ENCODE results near the gene OXNAD1. TPM values are rescaled to one million over a fixed set of nuclear protein-coding genes. Genes with fewer than 3 reads are reported as not detected.

The OXNAD1 gene, protein sequence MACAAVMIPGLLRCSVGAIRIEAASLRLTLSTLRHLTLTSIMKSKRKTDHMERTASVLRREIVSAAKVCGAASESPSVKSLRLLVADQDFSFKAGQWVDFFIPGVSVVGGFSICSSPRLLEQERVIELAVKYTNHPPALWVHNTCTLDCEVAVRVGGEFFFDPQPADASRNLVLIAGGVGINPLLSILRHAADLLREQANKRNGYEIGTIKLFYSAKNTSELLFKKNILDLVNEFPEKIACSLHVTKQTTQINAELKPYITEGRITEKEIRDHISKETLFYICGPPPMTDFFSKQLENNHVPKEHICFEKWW
- 7.4 and 10.8 TPM in 2 replicates for total RNA-seq

DNA sequence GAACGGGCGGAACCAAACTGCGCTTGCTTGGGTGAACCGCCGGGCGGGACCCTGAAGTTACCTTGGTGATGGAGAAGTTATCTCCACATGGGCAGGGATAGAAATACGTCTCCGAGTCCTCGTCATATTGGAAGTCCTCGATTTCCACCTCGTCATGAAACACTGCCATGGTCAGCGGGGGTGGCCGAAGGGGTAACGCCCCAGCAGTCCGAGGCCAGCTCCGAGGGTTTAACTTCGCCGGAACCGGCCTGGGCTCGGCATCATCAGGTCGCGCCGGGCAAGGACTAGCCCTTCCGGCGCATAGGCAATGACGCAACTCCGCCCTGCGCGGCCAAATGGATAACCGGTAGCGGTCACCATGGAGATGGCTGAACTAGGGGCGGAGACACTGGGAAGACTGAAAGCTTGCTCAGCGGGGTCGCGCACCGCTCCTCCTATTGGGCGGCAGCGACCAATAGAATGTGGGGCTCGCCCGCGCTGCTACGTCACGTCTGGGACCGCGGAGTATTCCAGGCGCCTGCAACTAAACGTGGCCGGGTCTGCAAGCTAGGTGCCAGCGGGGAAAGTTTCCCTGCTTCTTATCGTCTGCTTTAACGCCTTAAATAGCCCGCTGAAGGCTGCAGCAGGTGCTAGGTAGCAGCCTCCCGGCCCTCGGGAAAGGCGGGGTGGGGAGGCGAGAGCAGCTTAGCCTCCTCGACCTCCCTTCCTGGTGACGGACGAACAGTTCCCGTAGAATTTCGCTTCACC lies at the start of gene OXNAD1, which contains the start of gene DPH3:
Gene OXNAD1 (plus strand): TSS at position 505 of the 747 bp plus-strand sequence. CDS start 5,741 bp downstream, outside the sequence.
Gene DPH3 (minus strand): TSS at position 236 of the 747 bp plus-strand sequence. CDS start 67 bp downstream, at position 169.

Other genes with a start within 250 kb of the OXNAD1 start
- 1.3 and 20.2 TPM in 2 replicates for gene GALNT15, start 90.5 kb upstream of the OXNAD1 start, total RNA-seq
- gene DPH3, start 269 bp upstream of the OXNAD1 start, total RNA-seq = 14.6 and 18.6 TPM in 2 replicates
- gene RFTN1, start 248.5 kb downstream of the OXNAD1 start, total RNA-seq = 42.0 and 59.4 TPM in 2 replicates